Measurements from ENCODE around the gene MYMK.
A peak's percentile ranks its signal among the peaks of the same experiment; 100 is the strongest.

Gene MYMK

DNA sequence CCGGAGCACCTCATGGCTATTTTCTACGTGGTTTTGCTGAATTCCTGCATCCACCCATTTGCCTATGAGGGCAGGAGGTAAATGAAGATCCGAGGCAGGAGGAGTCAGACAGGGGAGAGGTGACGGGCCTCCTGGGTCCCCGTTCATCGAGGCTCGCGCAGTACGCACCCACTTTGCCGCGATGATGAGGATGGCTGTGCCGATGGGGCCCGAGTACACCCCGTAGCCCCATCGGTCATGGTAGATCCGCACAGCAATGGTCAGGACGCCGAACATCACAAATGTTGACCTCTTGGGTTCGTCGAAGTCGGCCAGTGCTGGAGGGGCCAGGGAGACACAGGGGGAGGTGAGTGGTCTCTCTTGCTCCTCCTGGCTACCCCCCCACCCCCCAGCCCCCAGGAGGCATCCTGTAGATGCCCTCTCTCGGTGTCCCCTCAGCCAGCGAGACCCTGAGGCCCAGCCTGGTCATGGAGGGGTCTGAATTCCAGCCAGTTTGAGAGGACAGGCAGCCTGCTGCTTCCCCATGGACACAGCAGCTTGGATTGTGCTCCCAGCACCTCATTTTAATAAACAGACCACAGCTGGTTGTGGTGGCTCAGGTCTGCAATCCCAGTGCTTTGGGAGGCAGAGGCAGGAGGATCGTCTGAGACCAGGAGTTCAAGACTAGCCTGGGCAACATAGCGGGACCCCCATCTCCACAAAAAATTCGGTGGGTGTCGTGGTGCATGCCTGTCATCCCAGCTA is 5.9 kb downstream of the MYMK start:
- DNase-seq (ENCODE audit: low read depth, low spot score) = no peak

GRCh38 chr9:133518200-133518599 is 6.6 kb downstream of the MYMK start:
- DNase-seq (ENCODE audit: low read depth, low spot score) = no peak

DNA sequence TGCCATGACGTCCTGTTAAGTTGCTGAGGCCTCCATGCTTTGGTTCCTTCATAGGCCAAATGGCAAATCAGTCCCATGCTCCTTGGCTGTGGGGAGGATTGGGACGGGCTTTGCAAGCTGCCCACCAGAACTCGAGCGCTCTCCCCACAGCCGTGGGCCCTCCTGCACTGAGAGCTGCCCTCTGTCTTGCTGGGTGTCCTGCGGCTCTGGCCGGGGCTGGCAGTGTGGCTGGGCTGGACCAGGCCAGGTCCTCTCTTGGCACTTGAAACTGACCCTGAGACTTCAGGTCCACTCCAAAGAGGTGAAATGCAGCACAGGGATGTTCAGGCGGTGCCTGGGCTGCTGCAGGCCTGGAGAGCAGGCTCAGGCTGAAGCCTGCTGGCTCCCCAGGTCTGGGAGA is 7.0 kb downstream of the MYMK start:
- DNase-seq (ENCODE audit: low read depth, low spot score) = no peak

DNA sequence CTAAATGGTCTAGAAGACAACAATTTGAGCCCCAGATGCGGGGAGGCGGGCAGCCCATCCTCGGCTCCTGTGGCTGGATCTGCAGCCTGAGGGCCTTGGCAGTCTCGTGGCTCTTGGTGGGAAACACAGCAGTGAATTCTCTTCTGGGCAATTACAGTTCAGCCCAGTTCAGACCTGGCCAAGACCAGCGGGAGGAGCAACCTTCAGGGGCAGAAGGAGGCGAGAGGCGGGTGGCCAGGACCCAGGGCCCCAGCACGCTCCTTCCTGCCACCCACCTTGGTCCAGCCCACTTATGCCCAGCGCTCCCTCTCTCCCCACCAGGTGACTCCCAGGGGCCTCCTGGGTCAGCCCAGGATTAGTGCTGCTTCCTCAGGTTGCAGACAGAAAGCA is 7.8 kb downstream of the MYMK start:
- DNase-seq (ENCODE audit: low read depth, low spot score) = no peak

GRCh38 chr9:133516256-133516960 is 8.4 kb downstream of the MYMK start:
- DNase-seq (ENCODE audit: low read depth, low spot score) = no peak

DNA sequence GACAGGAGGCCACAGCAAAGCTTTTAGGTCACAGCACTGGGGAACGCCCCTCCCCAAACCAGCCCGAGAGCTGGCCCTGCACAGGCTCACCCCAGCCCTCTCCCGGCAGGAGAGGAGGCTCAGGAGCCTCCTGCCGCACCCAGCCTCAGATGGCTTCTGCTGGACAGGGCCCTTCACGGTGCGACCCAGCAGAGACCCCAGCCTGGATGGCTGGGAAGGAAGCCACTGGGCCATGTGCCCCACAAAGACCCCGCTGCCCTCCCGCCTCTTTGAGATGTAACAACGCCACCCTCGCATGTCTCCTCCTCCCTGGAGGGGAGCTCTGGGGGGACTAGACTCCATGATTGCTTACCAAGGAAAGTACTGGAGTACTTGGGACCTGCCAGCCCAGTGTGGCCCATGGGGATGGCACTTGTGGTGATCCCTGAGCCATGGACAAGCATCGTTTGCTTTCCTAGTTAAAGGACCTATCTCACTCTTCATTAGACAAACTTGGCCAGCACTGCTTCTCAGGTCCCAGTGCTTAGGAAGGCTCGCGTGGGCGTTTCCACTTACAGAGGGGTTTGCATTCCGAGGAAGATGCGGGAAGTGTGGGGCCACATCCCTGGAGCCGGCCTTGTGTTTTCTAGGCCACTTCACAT is 9.0 kb downstream of the MYMK start:
- DNase-seq (ENCODE audit: low read depth, low spot score) = no peak

DNA sequence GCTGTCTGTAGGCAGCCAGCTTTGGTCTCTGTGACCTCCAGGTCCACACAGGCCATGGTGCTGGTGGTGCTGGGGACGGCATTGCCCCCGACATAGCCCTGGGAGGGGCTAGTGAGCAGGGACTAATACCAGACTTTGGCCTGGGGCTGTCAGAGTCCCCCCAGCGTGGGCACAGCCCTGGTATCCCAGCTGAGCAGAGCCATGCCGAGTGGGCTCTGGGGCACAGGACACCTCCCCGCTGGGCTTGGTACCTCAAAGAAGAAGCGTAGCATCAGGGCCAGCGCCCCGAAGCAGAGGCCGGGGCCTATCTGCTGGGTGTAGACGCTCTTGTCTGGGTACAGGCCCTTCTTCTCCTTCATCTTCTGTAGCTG is 9.5 kb downstream of the MYMK start:
- DNase-seq (ENCODE audit: low read depth, low spot score) = no peak

DNA sequence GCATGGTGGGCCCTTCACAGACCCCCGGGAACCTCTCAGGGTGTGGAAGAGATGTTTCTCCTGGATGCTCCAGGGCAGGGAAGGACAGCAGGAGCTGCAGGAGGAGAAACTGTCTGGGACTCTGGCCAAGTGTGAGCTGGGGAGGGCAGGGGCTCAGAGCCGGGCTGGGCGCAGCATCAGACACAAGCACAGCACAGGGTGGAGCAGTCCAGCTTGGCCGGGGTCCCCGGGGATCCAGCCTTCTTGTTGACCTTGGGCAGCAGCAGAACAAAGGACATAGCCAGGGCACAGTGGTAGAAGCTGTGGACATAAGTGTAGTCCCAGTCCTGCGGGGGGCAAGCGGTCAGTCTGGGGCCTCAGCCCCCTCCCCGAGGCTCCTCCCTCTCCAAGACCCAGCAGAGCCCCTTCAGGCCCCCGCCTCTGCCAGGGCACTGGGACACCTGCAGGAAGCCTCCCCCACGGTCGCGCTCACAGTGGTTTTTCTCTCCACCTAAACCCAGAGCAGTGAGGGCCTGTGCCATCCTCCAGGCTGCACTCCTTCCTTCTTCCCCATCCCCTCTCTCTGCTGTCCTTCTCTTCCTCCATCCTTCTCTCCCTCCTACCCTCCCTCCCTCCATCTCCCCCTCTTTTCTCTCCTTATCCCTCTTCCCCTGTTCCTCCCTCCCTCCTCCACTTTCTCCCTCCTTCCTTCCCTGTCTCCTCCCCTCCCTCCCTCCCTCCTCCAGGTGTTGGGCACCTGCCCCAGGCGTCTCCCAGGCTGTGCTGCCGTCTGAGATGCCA is 10.1 kb downstream of the MYMK start:
- no peak for DNase-seq (ENCODE audit: low read depth, low spot score)

- no peak for DNase-seq (ENCODE audit: low read depth, low spot score)
Measured at GRCh38 chr9:133513214-133514100, 11.3 kb downstream of the MYMK start.

DNA sequence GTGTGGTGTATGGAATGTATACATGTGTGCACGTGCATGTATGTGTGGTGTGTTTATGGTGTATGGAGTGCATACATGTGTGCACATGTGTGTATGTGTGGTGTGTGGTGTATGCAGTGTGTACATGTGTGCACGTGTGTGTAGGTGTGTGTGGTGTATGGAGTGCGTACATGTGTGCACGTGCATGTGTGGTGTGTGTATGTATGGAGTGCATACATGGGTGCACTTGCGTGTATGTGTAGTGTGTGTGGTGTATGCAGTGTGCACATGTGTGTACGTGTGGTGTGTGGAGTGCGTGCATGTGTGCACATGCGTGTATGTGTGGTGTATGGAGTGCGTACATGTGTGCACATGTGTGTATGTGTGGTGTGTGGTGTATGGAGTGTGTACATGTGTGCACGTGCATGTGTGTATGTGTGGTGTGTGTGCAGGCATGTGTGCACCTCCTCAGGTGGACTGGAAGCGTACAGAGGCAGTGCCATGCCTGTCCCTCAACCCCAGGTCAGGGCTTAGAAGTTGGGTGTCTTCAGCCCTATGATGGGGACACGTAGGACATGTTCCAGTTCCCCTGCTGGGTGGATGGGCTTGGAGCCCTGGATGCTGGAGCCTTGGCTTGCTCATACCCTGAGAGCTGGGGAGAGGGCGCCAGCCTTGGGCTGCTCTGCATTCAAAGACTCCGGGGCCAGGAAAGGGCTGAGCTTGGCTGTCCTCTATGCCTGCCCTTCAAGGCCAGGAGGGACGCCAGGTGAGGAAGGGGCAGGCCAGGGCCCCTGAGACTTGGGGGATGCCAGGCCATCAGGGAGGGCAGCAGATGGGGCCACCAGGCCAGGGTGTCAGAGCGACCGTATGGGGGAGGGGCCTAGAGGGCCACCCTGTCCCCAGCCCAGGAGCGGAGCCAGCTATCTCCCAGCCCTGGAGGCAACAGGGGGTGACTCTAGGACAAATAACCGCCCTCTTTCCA is 12.2 kb downstream of the MYMK start:
- no peak for DNase-seq (ENCODE audit: low read depth, low spot score)

GRCh38 chr9:133511607-133512006 is 13.2 kb downstream of the MYMK start:
- DNase-seq (ENCODE audit: low read depth, low spot score) = no peak

- no peak for DNase-seq (ENCODE audit: low read depth, low spot score)
Measured at GRCh38 chr9:133510926-133511505, 13.7 kb downstream of the MYMK start.

DNA sequence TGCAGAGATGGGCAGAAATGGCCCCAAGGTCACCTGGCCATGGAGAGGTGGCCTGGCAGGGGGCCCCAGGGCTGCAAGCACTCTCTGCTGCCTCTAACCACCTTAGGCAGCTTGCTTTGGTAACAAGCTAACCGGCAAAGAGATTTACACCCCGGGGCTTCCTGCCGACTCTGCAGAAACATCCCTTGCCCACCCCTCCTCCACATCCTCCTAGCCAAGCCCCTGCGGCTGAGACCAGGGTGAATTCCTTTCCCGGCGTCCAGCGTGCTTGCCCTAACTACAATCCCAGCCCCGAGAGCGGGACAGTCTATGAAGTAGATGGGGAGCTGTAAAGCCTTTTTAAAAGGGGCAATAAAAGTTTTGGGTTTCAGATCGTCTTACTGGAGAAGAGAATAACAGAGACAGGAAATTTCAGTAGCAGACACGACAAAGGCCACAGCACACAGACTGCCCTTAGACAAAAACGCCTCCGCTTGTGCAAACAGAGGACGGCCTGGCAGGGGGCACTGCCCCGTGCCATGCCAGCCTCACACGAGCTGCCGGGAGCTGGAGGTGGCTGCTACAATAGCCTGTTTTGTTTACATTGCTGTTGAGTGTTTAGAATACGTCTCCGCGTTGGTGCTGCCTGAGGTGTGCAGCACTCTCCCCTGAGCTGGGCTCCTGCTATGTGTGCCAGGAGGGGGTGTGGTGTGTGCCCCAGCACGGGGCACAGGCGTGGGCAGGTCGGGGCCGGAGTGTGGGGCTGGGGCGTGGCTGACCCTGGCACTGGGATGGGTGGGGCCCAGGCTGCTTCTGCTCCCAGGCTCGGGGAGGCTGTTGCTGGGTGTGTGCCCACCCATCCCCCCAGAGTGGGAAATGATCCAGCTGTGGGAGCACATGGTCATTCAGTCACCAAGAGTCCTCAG is 15.3 kb downstream of the MYMK start:
- no peak for DNase-seq (ENCODE audit: low read depth, low spot score)

DNA sequence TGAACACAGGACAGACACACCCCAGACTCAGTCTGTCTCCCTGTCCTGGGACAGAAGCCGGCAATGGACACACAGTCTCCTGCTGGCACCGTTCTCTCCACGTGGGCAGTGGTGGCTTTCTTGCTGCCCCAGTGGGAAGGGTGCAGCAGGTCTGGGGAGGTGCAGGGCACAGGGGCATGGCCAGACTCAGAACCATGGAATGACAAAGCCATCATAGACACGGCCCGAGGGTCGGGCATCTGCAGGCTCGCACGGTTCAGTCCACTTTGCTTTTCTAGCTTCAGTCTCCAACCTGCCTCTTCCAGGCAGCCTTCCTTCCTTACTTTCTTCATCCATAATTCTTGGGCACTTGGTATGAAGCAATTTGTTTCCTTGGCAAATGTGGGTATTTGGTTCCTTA is 16.7 kb downstream of the MYMK start:
- no peak for DNase-seq (ENCODE audit: low read depth, low spot score)

DNA sequence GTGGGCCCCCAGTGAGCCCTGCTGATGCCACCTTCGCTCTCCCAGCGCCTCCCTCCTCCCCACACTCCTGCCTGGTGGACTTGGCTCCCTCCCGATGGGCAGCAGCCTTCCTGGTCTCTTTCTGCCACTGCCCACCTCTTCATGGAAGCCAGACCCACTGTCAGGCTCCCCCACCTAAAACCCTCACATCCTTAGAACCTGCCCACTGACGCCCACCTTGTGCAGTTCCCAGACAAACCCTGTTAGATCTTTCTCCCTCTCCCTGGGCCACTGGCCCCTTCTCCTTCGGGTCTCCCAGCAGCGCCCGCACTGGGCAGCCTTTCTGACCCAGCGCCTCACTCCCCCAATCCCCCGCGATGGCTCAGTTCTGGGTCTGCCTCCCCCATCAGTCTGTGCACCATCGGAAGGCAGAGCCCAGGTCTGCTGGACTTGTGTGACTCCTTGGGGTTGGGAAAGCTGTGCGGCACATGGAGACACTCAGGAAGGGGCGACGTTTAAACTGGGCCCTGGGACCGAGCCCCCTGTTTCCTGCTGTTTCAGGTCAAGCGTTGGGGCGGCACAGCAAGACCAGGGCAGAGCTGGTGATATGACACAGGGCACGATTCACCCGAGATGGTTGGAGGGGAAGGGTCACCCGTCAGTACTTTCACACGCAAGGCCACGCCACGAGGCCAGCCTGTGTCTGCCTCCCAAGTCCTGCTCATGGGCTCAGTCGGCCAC is 17.4 kb downstream of the MYMK start:
- no peak for DNase-seq (ENCODE audit: low read depth, low spot score)

GRCh38 chr9:133506653-133507038 is 18.1 kb downstream of the MYMK start:
- no peak for DNase-seq (ENCODE audit: low read depth, low spot score)

GRCh38 chr9:133505901-133506652 is 18.7 kb downstream of the MYMK start:
- DNase-seq (ENCODE audit: low read depth, low spot score) = peak; percentile 45
